Measurements from ENCODE around the gene MRPL23.

Gene MRPL23

DNA sequence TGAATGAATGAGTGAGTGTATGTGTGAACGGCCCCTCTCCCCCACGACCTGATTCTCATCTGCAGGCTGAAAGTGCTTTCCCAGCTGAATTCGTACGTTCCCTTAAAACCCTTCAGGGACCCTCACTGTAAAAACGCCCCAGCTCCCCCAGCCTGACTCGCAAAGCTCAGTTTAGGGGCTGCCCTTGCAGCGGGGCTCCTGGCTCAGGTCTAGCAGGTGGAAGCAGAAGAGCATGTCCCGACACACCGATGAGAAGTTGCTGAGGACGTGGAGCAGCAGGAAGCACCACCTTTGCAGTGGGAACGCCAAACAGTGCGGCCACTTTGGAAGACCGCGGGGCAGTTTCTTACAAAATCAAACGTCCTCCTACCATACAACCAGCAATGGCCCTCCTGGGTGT is 3.6 kb upstream of the MRPL23 start:
- H3K4me1 ChIP-seq (ENCODE audit: insufficient read depth, low read length) = no peaks in the 10 kb centered on the region; the same call in 1 of the 2 replicates
- H3K9me3 ChIP-seq (ENCODE audit: insufficient read depth, low read length, severe bottlenecking) = no peaks in the 10 kb centered on the region
- no peak overlapping the region for H2AFZ ChIP-seq (ENCODE audit: low read depth, low read length)
- H3K4me2 ChIP-seq (ENCODE audit: insufficient read depth, low read length) = no peak overlapping the region
- TF ChIP-seq, protein P1, sequence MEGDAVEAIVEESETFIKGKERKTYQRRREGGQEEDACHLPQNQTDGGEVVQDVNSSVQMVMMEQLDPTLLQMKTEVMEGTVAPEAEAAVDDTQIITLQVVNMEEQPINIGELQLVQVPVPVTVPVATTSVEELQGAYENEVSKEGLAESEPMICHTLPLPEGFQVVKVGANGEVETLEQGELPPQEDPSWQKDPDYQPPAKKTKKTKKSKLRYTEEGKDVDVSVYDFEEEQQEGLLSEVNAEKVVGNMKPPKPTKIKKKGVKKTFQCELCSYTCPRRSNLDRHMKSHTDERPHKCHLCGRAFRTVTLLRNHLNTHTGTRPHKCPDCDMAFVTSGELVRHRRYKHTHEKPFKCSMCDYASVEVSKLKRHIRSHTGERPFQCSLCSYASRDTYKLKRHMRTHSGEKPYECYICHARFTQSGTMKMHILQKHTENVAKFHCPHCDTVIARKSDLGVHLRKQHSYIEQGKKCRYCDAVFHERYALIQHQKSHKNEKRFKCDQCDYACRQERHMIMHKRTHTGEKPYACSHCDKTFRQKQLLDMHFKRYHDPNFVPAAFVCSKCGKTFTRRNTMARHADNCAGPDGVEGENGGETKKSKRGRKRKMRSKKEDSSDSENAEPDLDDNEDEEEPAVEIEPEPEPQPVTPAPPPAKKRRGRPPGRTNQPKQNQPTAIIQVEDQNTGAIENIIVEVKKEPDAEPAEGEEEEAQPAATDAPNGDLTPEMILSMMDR (IDR thresholded peaks at IDR 0.05; ENCODE audit: borderline replicate concordance, extremely low read depth, low read length, poor library complexity, severe bottlenecking) = no peak
- no peak for TF ChIP-seq EZH2 (IDR thresholded peaks at IDR 0.05; ENCODE audit: borderline replicate concordance, low read depth, low read length, severe bottlenecking)
- H3K4me3 ChIP-seq (ENCODE audit: low read depth in 1 of 2, low read length in 2 of 2) = no peak overlapping the region
- no peak overlapping the region for H3K27ac ChIP-seq (ENCODE audit: low read length)
- H3K9ac ChIP-seq (ENCODE audit: low read depth, low read length) = no peak overlapping the region
- ATAC-seq (ENCODE audit: insufficient read depth, low read depth) = no peak
- no peak for DNase-seq
- H4K20me1 ChIP-seq (ENCODE audit: insufficient read depth, low read length) = no peaks in the 10 kb centered on the region; the same call in 1 of the 2 replicates
- no peaks in the 10 kb centered on the region for H3K79me2 ChIP-seq (ENCODE audit: insufficient read depth, low read length)
- H3K36me3 ChIP-seq (ENCODE audit: insufficient read depth, low read length) = no peaks in the 10 kb centered on the region
- no peaks in the 10 kb centered on the region for H3K27me3 ChIP-seq (ENCODE audit: insufficient read depth, low read length, poor library complexity)

DNA sequence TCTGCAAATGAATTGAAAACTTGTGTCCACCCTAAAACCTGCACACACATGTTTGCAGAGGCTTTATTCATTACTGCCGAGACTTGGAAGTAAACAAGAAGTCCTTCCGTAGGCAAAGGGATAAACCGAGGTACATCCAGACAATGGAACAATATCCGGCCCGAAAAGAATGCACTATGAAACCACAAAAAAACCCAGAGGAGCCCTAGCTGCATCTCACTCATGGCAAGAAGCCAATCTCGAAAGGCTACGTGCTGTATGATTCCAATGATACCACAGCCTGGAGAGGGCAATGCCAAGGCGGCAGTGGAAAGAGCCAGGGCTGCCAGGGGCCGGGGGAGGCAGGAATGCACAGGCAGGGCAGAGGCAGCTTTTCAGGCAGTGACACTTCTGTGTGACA is 3.2 kb upstream of the MRPL23 start:
- no peak overlapping the region for H2AFZ ChIP-seq (ENCODE audit: low read depth, low read length)
- ATAC-seq (ENCODE audit: insufficient read depth, low read depth) (no peak), DNase-seq (no peak)
- H3K9me3 ChIP-seq (ENCODE audit: insufficient read depth, low read length, severe bottlenecking) = no peaks in the 10 kb centered on the region
- TF ChIP-seq EZH2 (IDR thresholded peaks at IDR 0.05; ENCODE audit: borderline replicate concordance, low read depth, low read length, severe bottlenecking) = no peak
- H4K20me1 ChIP-seq (ENCODE audit: insufficient read depth, low read length) = no peaks in the 10 kb centered on the region
- no peak overlapping the region for H3K4me3 ChIP-seq (ENCODE audit: low read depth in 1 of 2, low read length in 2 of 2)
- H3K27me3 ChIP-seq (ENCODE audit: insufficient read depth, low read length, poor library complexity) = no peaks in the 10 kb centered on the region
- H3K36me3 ChIP-seq (ENCODE audit: insufficient read depth, low read length) = no peaks in the 10 kb centered on the region
- no peaks in the 10 kb centered on the region; the same call in 1 of the 2 replicates for H3K4me1 ChIP-seq (ENCODE audit: insufficient read depth, low read length)
- H3K27ac ChIP-seq (ENCODE audit: low read length) = no peak overlapping the region
- no peak overlapping the region for H3K4me2 ChIP-seq (ENCODE audit: insufficient read depth, low read length)
- no peak overlapping the region for H3K9ac ChIP-seq (ENCODE audit: low read depth, low read length)
- H3K79me2 ChIP-seq (ENCODE audit: insufficient read depth, low read length) = no peaks in the 10 kb centered on the region

DNA sequence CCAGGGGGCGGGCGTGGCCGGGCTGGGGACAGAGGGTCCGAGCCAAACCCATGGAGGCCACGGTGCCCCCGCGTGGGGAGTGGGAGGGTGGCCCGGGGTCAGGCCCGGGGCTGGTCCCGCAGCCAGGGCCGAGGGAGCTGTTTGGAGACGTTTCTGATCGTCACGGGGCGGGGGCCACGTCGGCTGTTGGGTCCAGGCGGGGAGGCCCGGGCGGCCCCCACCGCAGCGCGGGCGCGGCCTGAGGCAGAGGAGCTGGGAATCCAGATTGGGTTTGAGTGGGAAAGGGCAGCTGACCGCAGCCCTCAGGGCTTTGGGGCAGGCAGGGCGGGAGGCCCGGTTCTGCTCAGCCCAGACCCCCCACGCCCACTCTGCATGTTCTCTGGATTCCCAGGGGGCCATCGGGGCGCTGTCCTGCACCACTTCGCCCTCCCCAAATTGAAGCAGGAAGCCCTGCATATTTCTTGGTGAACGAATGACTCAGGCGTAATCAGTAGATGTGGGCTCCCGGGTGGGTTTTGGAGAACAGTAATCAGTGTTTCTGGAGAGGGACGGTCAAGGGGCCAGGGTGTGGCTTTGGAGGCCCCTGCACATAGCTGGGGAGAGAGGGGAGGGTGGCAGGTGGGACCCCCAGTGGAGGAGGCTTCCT is 583 bp downstream of the MRPL23 start:
- Histone ChIP-seq H3K4me2 (ENCODE audit: insufficient read depth, low read length) (no peak overlapping the region), H4K20me1 (ENCODE audit: insufficient read depth, low read length) (no peaks in the 10 kb centered on the region), H3K27ac (ENCODE audit: low read length) (no peak overlapping the region), H3K9me3 (ENCODE audit: insufficient read depth, low read length, severe bottlenecking) (no peaks in the 10 kb centered on the region), H3K4me1 (ENCODE audit: insufficient read depth, low read length) (no peaks in the 10 kb centered on the region), H3K36me3 (ENCODE audit: insufficient read depth, low read length) (no peaks in the 10 kb centered on the region), H2AFZ (ENCODE audit: low read depth, low read length) (no peak overlapping the region), H3K27me3 (ENCODE audit: insufficient read depth, low read length, poor library complexity) (no peaks in the 10 kb centered on the region), H3K4me3 (ENCODE audit: low read depth in 1 of 2, low read length in 2 of 2) (no peak overlapping the region), H3K9ac (ENCODE audit: low read depth, low read length) (no peak overlapping the region), H3K79me2 (ENCODE audit: insufficient read depth, low read length) (no peaks in the 10 kb centered on the region)
- TF ChIP-seq, protein P1 (IDR thresholded peaks at IDR 0.05; ENCODE audit: borderline replicate concordance, extremely low read depth, low read length, poor library complexity, severe bottlenecking) = no peak
- TF ChIP-seq EZH2 (IDR thresholded peaks at IDR 0.05; ENCODE audit: borderline replicate concordance, low read depth, low read length, severe bottlenecking) = no peak
- no peak for DNase-seq
- peak; percentile 37 for ATAC-seq (ENCODE audit: insufficient read depth, low read depth)

DNA sequence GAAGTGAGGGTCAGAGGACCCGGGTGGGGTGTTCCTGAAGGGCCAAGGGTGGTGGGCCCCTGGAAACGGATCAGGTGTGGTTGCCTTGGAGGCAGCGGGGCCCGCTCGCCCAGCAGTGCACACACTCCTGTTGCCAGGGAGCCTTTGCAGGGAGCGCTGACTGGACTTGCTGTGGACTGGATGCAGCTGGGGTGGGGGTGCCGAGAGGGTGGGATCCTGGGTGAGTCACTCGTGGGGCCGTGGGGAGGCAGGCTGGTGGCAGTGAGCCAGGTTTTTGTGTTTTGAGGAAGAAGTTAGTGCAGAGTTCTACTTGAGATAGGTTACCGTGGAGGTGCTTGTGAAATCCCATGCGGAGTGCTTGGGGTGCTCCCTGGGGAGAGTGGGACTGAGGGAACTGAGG is 1.3 kb downstream of the MRPL23 start:
- Histone ChIP-seq H3K79me2 (ENCODE audit: insufficient read depth, low read length) (no peaks in the 10 kb centered on the region), H3K27me3 (ENCODE audit: insufficient read depth, low read length, poor library complexity) (no peaks in the 10 kb centered on the region), H3K9me3 (ENCODE audit: insufficient read depth, low read length, severe bottlenecking) (no peaks in the 10 kb centered on the region), H4K20me1 (ENCODE audit: insufficient read depth, low read length) (no peaks in the 10 kb centered on the region), H3K4me1 (ENCODE audit: insufficient read depth, low read length) (no peaks in the 10 kb centered on the region), H3K9ac (ENCODE audit: low read depth, low read length) (no peak overlapping the region), H3K36me3 (ENCODE audit: insufficient read depth, low read length) (no peaks in the 10 kb centered on the region), H3K4me2 (ENCODE audit: insufficient read depth, low read length) (peak overlapping the region; percentile 39; the same call in 1 of the 2 replicates), H3K4me3 (ENCODE audit: low read depth in 1 of 2, low read length in 2 of 2) (peak overlapping the region in 1 of 2 experiments; percentile 36; a peak in 1 of 4 replicates), H3K27ac (ENCODE audit: low read length) (no peak overlapping the region), H2AFZ (ENCODE audit: low read depth, low read length) (no peak overlapping the region)
- peak; percentile 34; the same call in 2 of the 3 replicates for ATAC-seq (ENCODE audit: insufficient read depth, low read depth)
- TF ChIP-seq, protein P1 (IDR thresholded peaks at IDR 0.05; ENCODE audit: borderline replicate concordance, extremely low read depth, low read length, poor library complexity, severe bottlenecking) = no peak
- no peak for TF ChIP-seq EZH2 (IDR thresholded peaks at IDR 0.05; ENCODE audit: borderline replicate concordance, low read depth, low read length, severe bottlenecking)
- no peak for DNase-seq
